Fibroblast of mammary gland (primary cell): Measurements from ENCODE around the gene GNAQ.

Source experiments
- DNase-seq: peaks from one replicate; pipeline ENCODE4 v3.0.0-alpha.2; 2010; ENCODE audit warnings: low read depth
- H3K4me3 ChIP-seq: 2 replicates; pipeline ENCODE4 v1.5.1; 2011; ENCODE audit warnings: low read depth, mild to moderate bottlenecking, low read length, moderate library complexity; ENCODE audit not compliant: control insufficient read depth
- CTCF ChIP-seq: conservative IDR thresholded peaks from 2 replicates; pipeline ENCODE4 v1.5.1; 2011; ENCODE audit warnings: low read depth, low read length, inconsistent platforms; ENCODE audit not compliant: control insufficient read depth, insufficient read depth

GNAQ gene

DNA sequence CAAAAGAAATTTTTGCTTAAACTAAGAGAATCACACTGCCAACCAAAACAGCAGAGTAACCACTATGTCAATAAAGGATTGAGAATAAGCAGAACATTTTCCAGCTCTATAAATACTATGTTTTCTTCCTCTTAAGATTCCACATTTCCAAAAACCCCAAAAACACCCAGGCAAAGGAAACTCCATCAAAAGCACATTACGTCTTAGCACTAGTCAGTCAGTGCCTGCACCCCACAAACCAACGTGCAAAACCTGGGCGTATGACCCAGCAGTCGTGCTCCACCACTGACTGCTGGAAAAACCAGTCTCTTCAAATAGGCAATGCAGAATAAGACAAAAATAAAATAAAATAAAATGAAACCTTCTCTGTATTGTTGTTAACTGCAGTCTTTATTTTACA lies 85.3 kb downstream of the GNAQ start:
- no peak for DNase-seq
- no peak for TF ChIP-seq CTCF
- H3K4me3 ChIP-seq, result no peak overlapping the region

DNA sequence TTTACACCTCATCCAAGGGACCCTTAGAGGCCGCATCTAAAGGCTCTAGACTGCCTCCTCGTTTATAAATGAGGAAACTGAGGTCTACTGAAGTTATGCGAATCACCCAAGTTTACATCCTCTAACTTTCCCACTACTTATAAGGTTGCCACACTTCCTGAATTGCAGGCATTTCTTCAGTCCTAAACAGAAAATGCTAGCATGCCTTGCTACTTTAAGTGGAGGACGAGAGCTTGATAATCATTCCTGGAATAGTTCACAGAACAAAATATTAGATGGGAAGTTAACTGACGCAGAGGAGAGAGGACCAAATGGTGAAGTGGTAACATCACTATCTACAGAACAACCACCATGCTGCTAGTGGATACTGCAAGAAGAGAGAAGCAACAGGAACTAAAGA lies 85.8 kb downstream of the GNAQ start:
- no peak for TF ChIP-seq CTCF
- DNase-seq, result no peak
- no peak overlapping the region for H3K4me3 ChIP-seq

DNA sequence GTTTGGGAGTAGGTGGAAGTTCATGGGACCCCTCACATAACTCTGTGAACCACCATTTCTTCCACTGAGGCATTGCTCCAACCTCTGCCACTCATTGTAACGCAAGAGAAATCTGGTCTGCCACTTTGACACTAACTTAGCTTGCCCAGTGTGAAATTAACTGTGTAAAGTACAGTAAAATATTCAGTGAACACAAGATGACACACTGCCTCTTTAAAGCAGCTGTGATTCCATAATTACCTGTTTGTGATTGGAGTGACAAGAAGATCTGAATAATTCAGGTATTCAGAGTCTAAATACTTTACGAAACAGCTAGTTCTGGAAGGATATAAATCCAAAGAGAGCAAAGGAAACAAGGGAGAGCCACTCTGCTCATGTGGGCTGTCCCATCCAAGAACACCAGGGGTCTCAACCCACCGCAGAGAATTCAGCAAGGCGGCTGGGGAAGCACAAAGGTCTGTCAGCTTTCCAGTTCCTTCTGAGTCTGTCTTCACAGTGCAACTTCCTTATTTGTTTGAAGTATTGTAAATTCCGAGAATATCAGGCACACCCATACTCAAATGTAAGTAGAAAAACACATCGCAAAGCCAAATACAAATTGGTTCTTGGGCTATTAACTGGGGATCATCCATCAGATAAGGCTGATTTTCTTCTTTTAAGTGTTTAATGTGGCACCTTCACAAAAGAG lies 86.9 kb downstream of the GNAQ start:
- DNase-seq, result no peak
- TF ChIP-seq CTCF, result no peak
- no peak overlapping the region for H3K4me3 ChIP-seq

- DNase-seq, result peak; percentile 31
- TF ChIP-seq CTCF, result no peak
- H3K4me3 ChIP-seq, result no peak overlapping the region
These were observed 88.6 kb downstream of the GNAQ start for GRCh38 chr9:77943057-77943456.

- TF ChIP-seq CTCF, result no peak
- H3K4me3 ChIP-seq, result no peak overlapping the region
- no peak for DNase-seq
These were observed 92.4 kb downstream of the GNAQ start for GRCh38 chr9:77939149-77939668.

- DNase-seq, result no peak
- no peak overlapping the region for H3K4me3 ChIP-seq
- TF ChIP-seq CTCF, result no peak
These were observed 93.4 kb downstream of the GNAQ start for GRCh38 chr9:77938163-77938562.

- TF ChIP-seq CTCF, result no peak
- no peak overlapping the region for H3K4me3 ChIP-seq
- DNase-seq, result no peak
These were observed 95.6 kb downstream of the GNAQ start for GRCh38 chr9:77935974-77936373.
